HEK293 (cell line): ENCODE results near the gene MTX1.

Source experiments
- CTCF ChIA-PET: fragments of 350-600 bp; formaldehyde crosslinking; extraction: SDS; loops from one replicate; lab custom pipeline; 2021; ENCODE audit warnings: antibody characterized with exemption; lab: Yijun Ruan, JAX
- POLR2A ChIA-PET: fragments of 300-600 bp; formaldehyde crosslinking; extraction: SDS; loops from one replicate; lab custom pipeline; 2020; ENCODE audit warnings: antibody characterized with exemption, inconsistent platforms; lab: Yijun Ruan, JAX
- H3K27ac ChIP-seq: fragments of 200-500 bp; sonication (Bioruptor generic); 2 replicates; pipeline ENCODE4 v1.5.1; 2014; ENCODE audit warnings: low read depth, low read length, control low read depth, inconsistent platforms; ENCODE audit errors: extremely low read depth
- H3K36me3 ChIP-seq, 2 experiments: fragments of 200-500 bp in 1 of 2; sonication (Bioruptor generic) in 1 of 2; 1 replicate in 1 of 2; 2 replicates in 1 of 2; pipeline ENCODE4 v1.5.1; 2014 to 2017; ENCODE audit warnings: inconsistent platforms in 2 of 2, low read length in 2 of 2; ENCODE audit not compliant: control insufficient read depth in 2 of 2, insufficient read depth in 1 of 2
- H3K4me1 ChIP-seq: fragments of 200-500 bp; sonication (Bioruptor generic); 2 replicates; pipeline ENCODE4 v1.5.1; 2014; ENCODE audit warnings: mild to moderate bottlenecking, low read length, inconsistent platforms; ENCODE audit not compliant: control insufficient read depth, insufficient read depth
- H3K4me3 ChIP-seq: 2 replicates; pipeline ENCODE4 v1.5.1; 2011; ENCODE audit warnings: low read depth, mild to moderate bottlenecking, control low read depth, low read length, moderate library complexity
- H3K9me3 ChIP-seq: fragments of 200-500 bp; sonication (Bioruptor generic); 2 replicates; pipeline ENCODE4 v1.5.1; 2014; ENCODE audit warnings: low read depth, low read length, inconsistent platforms; ENCODE audit not compliant: control insufficient read depth, insufficient read depth
- IKZF3 ChIP-seq: fragments of 450-650 bp; IDR thresholded peaks from 2 replicates; pipeline ENCODE4 v1.5.0; 2018; ENCODE audit warnings: missing biosample characterization, mild to moderate bottlenecking, missing genetic modification characterization, moderate library complexity
- ZBTB20 ChIP-seq: fragments of 450-650 bp; formaldehyde crosslinking; IDR thresholded peaks from 2 replicates; pipeline ENCODE4 v1.5.1; 2016; ENCODE audit warnings: missing biosample characterization, missing genetic modification characterization
- ZFHX2 ChIP-seq: fragments of 450-650 bp; formaldehyde crosslinking; conservative IDR thresholded peaks from 2 replicates; pipeline ENCODE4 v1.5.1; 2016; ENCODE audit warnings: missing biosample characterization, missing genetic modification characterization
- ZNF10 ChIP-seq: fragments of 450-650 bp; formaldehyde crosslinking; IDR thresholded peaks from 2 replicates; pipeline ENCODE4 v1.5.1; 2017; ENCODE audit warnings: missing biosample characterization, missing genetic modification characterization
- ZNF121 ChIP-seq: fragments of 450-650 bp; formaldehyde crosslinking; IDR thresholded peaks from 2 replicates; pipeline ENCODE4 v1.5.1; 2016; ENCODE audit warnings: missing biosample characterization, missing genetic modification characterization
- ZNF2 ChIP-seq: fragments of 450-650 bp; formaldehyde crosslinking; IDR thresholded peaks from 2 replicates; pipeline ENCODE4 v1.5.1; 2016; ENCODE audit warnings: missing biosample characterization, missing genetic modification characterization
- ZNF223 ChIP-seq: fragments of 450-650 bp; formaldehyde crosslinking; IDR thresholded peaks from 2 replicates; pipeline ENCODE4 v1.5.1; 2016; ENCODE audit warnings: missing biosample characterization, missing genetic modification characterization
- ZNF23 ChIP-seq: fragments of 450-650 bp; formaldehyde crosslinking; IDR thresholded peaks from 2 replicates; pipeline ENCODE4 v1.5.1; 2016; ENCODE audit warnings: missing biosample characterization, missing genetic modification characterization, borderline replicate concordance
- ZNF341 ChIP-seq: fragments of 450-650 bp; formaldehyde crosslinking; IDR thresholded peaks from 2 replicates; pipeline ENCODE4; 2016; ENCODE audit warnings: low read depth, missing biosample characterization, missing genetic modification characterization
- ZNF366 ChIP-seq: fragments of 450-650 bp; formaldehyde crosslinking; conservative IDR thresholded peaks from 2 replicates; pipeline ENCODE4 v1.5.1; 2016; ENCODE audit warnings: missing biosample characterization, missing genetic modification characterization
- ZNF624 ChIP-seq: fragments of 450-650 bp; formaldehyde crosslinking; IDR thresholded peaks from 2 replicates; pipeline ENCODE4 v1.5.1; 2017; ENCODE audit warnings: missing biosample characterization, missing genetic modification characterization
- ZNF664 ChIP-seq: fragments of 450-650 bp; formaldehyde crosslinking; IDR thresholded peaks from 2 replicates; pipeline ENCODE4 v1.5.1; 2016; ENCODE audit warnings: missing biosample characterization, missing genetic modification characterization
- ZNF704 ChIP-seq: fragments of 450-650 bp; formaldehyde crosslinking; IDR thresholded peaks from 2 replicates; pipeline ENCODE4 v1.5.1; 2016; ENCODE audit warnings: missing biosample characterization, missing genetic modification characterization
- ZSCAN5A ChIP-seq: fragments of 450-650 bp; formaldehyde crosslinking; IDR thresholded peaks from 2 replicates; pipeline ENCODE4 v1.5.1; 2016; ENCODE audit warnings: missing biosample characterization, missing genetic modification characterization
- ZXDB ChIP-seq: fragments of 450-650 bp; formaldehyde crosslinking; IDR thresholded peaks from 2 replicates; pipeline ENCODE4 v1.5.1; 2016; ENCODE audit warnings: missing biosample characterization, missing genetic modification characterization
- TF ChIP-seq, protein P1 (sequence below): fragments of 450-650 bp; formaldehyde crosslinking; IDR thresholded peaks from 2 replicates; pipeline ENCODE4 v1.5.1; 2016; ENCODE audit warnings: missing biosample characterization, missing genetic modification characterization
- TF ChIP-seq, protein P2 (sequence below): fragments of 450-650 bp; formaldehyde crosslinking; IDR thresholded peaks from 2 replicates; pipeline ENCODE4 v1.5.1; 2016; ENCODE audit warnings: missing biosample characterization, missing genetic modification characterization

Gene MTX1

GRCh38 chr1:155253208-155253607, 44.7 kb downstream of the MTX1 start:
- CTCF ChIA-PET, result interaction anchor here (1.2 kb wide), 1 partner anchor 13 kb away, joined by 3 read pairs; no protein-coding TSS in a partner anchor
- Histone ChIP-seq H3K4me3 (no peak overlapping the region), H3K9me3 (no peaks in the 10 kb centered on the region), H3K4me1 (no peaks in the 10 kb centered on the region), H3K36me3 (peaks cover 6 to 56% of the 10 kb centered on the region in 2 experiments; a peak in 2 of 3 replicates), H3K27ac (no peak overlapping the region)
- POLR2A ChIA-PET, result interaction anchor here (1.0 to 2.6 kb wide), 2 partner anchors 9 to 53 kb away, joined by 3 to 11 read pairs; no protein-coding TSS in a partner anchor
- TF ChIP-seq ZNF10 (no peak), ZNF664 (tag by site-specific recombination) (no peak), IKZF3 (tag by site-specific recombination) (0 out of 2 replicates have a peak, but pooled peaks have one; percentile 13), ZNF23 (no peak), ZNF2 (tag by site-specific recombination) (peak; percentile 58; the same call in 1 of the 2 replicates), ZNF366 (tag by site-specific recombination) (peak; percentile 39), ZNF223 (tag by site-specific recombination) (0 out of 2 replicates have a peak, but pooled peaks have one; percentile 15), ZNF121 (tag by site-specific recombination) (0 out of 2 replicates have a peak, but pooled peaks have one; percentile 5), ZNF341 (tag by site-specific recombination) (0 out of 2 replicates have a peak, but pooled peaks have one; percentile 14), ZSCAN5A (tag by site-specific recombination) (no peak), ZNF624 (tag by site-specific recombination) (no peak), ZFHX2 (tag by site-specific recombination) (no peak)
- TF ChIP-seq, protein P1, sequence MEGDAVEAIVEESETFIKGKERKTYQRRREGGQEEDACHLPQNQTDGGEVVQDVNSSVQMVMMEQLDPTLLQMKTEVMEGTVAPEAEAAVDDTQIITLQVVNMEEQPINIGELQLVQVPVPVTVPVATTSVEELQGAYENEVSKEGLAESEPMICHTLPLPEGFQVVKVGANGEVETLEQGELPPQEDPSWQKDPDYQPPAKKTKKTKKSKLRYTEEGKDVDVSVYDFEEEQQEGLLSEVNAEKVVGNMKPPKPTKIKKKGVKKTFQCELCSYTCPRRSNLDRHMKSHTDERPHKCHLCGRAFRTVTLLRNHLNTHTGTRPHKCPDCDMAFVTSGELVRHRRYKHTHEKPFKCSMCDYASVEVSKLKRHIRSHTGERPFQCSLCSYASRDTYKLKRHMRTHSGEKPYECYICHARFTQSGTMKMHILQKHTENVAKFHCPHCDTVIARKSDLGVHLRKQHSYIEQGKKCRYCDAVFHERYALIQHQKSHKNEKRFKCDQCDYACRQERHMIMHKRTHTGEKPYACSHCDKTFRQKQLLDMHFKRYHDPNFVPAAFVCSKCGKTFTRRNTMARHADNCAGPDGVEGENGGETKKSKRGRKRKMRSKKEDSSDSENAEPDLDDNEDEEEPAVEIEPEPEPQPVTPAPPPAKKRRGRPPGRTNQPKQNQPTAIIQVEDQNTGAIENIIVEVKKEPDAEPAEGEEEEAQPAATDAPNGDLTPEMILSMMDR, result peak; percentile 43

- Histone ChIP-seq H3K9me3 (no peaks in the 10 kb centered on the region), H3K36me3 (peaks cover 6 to 55% of the 10 kb centered on the region in 2 experiments; a peak in 2 of 3 replicates), H3K4me1 (no peaks in the 10 kb centered on the region), H3K4me3 (peak overlapping the region; percentile 73), H3K27ac (peak overlapping the region; percentile 72; the same call in 1 of the 2 replicates)
- ChIA-PET CTCF (interaction anchor here (1.2 kb wide), 1 partner anchor 12 kb away, joined by 3 read pairs; no protein-coding TSS in a partner anchor), POLR2A (interaction anchor here (1.0 to 2.6 kb wide), 2 partner anchors 10 to 52 kb away, joined by 3 to 11 read pairs; no protein-coding TSS in a partner anchor)
- TF ChIP-seq ZNF704 (tag by site-specific recombination), result no peak
- 0 out of 2 replicates have a peak, but pooled peaks have one; percentile 2 for TF ChIP-seq ZXDB (tag by site-specific recombination)
- 0 out of 2 replicates have a peak, but pooled peaks have one; percentile 4 for TF ChIP-seq ZNF366 (tag by site-specific recombination)
- 0 out of 2 replicates have a peak, but pooled peaks have one; percentile 21 for TF ChIP-seq ZBTB20 (tag by site-specific recombination)
- TF ChIP-seq, protein P2, sequence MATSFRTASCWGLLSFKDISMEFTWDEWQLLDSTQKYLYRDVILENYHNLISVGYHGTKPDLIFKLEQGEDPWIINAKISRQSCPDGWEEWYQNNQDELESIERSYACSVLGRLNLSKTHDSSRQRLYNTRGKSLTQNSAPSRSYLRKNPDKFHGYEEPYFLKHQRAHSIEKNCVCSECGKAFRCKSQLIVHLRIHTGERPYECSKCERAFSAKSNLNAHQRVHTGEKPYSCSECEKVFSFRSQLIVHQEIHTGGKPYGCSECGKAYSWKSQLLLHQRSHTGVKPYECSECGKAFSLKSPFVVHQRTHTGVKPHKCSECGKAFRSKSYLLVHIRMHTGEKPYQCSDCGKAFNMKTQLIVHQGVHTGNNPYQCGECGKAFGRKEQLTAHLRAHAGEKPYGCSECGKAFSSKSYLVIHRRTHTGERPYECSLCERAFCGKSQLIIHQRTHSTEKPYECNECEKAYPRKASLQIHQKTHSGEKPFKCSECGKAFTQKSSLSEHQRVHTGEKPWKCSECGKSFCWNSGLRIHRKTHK (tag by site-specific recombination), result no peak
Measured at GRCh38 chr1:155253797-155254196, 45.3 kb downstream of the MTX1 start.
